Type B pancreatic cell (in vitro differentiated cells): ENCODE results near the gene SPIB. TPM values are rescaled to one million over a fixed set of nuclear protein-coding genes. Genes with fewer than 3 reads are reported as not detected.
A peak's percentile ranks its signal among the peaks of the same experiment; 100 is the strongest.

Source experiments
- DNase-seq: peaks from one replicate; pipeline ENCODE4 v3.0.0; 2021; ENCODE audit warnings: mixed read lengths; ENCODE audit not compliant: unreplicated experiment; ENCODE audit errors: extremely low spot score
- H3K27ac Mint-ChIP-seq: 2 replicates; pipeline ENCODE4 v1.8.0; 2021; ENCODE audit warnings: mild to moderate bottlenecking, mixed read lengths
- H3K27me3 Mint-ChIP-seq: 2 replicates; pipeline ENCODE4 v1.8.0; 2021; ENCODE audit warnings: mixed read lengths
- H3K36me3 Mint-ChIP-seq: 2 replicates; pipeline ENCODE4 v1.8.0; 2021; ENCODE audit warnings: mixed read lengths
- H3K4me1 Mint-ChIP-seq: one replicate; pipeline ENCODE4 v1.8.0; 2021; ENCODE audit warnings: mixed read lengths; ENCODE audit not compliant: unreplicated experiment
- H3K4me3 Mint-ChIP-seq: 2 replicates; pipeline ENCODE4 v1.8.0; 2021; ENCODE audit warnings: mild to moderate bottlenecking, mixed read lengths
- H3K9me3 Mint-ChIP-seq: 2 replicates; pipeline ENCODE4 v1.8.0; 2021; ENCODE audit warnings: mixed read lengths
- CTCF ChIP-seq: fragments of 200-600 bp; sonication (generic); conservative IDR thresholded peaks from 2 replicates; pipeline ENCODE4 v1.5.0; 2021; ENCODE audit warnings: antibody characterized with exemption, mild to moderate bottlenecking
- total RNA-seq: library from RNA; stranded (reverse); gene quantifications from 2 replicates; pipeline ENCODE4 v1.2.1, GENCODE V29; 2021; ENCODE audit warnings: low replicate concordance

The SPIB gene
- total RNA-seq, 1 donor from 2014 or later: 2.6 TPM

DNA sequence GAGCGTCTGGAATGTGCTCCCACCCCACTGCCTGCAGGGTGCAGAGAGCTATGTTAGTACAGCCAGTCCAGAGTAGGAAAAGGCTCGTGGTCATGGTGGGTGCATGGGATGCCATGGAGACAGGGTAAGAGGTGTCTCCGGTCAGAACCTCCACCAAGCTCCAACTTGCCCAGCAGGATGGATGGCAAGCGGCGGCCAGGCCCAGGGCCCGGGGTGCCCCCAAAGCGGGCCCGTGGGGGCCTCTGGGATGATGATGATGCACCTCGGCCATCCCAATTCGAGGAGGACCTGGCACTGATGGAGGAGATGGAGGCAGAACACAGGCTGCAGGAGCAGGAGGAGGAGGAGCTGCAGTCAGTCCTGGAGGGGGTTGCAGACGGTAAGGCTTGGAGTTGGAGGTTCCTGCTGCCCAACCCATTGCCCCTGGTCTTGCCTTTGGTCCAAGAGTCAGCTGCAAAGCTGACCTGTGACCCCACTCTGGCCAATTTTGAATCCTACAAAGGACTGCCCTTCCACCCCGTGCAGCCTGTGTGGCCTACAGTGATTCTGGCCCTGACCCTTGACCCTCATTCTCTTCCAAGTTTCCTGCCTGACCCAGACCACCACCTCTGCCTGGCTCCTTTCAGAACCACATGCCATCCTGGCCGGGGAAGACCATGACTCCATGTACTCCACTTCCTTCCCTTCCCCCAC is 19.9 kb upstream of the SPIB start:
- TF ChIP-seq CTCF: no peak
- Mint-ChIP-seq H3K36me3 (peaks cover 18% of the 10 kb centered on the region), H3K27me3 (no peaks in the 10 kb centered on the region), H3K9me3 (no peaks in the 10 kb centered on the region), H3K4me3 (no peak overlapping the region), H3K4me1 (peaks cover 4% of the 10 kb centered on the region), H3K27ac (no peak overlapping the region)
- no peak for DNase-seq

GRCh38 chr19:50399368-50399745 is 19.4 kb upstream of the SPIB start:
- no peak for TF ChIP-seq CTCF
- no peak overlapping the region for H3K4me3 Mint-ChIP-seq
- no peaks in the 10 kb centered on the region for H3K27me3 Mint-ChIP-seq
- H3K27ac Mint-ChIP-seq: no peak overlapping the region
- H3K36me3 Mint-ChIP-seq: peaks cover 14% of the 10 kb centered on the region
- peaks cover 4% of the 10 kb centered on the region for H3K4me1 Mint-ChIP-seq
- no peaks in the 10 kb centered on the region for H3K9me3 Mint-ChIP-seq
- no peak for DNase-seq

GRCh38 chr19:50401605-50402450 is 16.9 kb upstream of the SPIB start:
- DNase-seq: peak; percentile 68
- Mint-ChIP-seq H3K9me3 (no peaks in the 10 kb centered on the region), H3K27ac (no peak overlapping the region), H3K27me3 (no peaks in the 10 kb centered on the region), H3K4me1 (peaks cover 4% of the 10 kb centered on the region), H3K4me3 (no peak overlapping the region), H3K36me3 (peaks cover 14% of the 10 kb centered on the region)
- TF ChIP-seq CTCF: no peak

- H3K4me1 Mint-ChIP-seq: peaks cover 3% of the 10 kb centered on the region
- H3K27me3 Mint-ChIP-seq: no peaks in the 10 kb centered on the region
- no peak for TF ChIP-seq CTCF
- H3K27ac Mint-ChIP-seq: no peak overlapping the region
- H3K9me3 Mint-ChIP-seq: no peaks in the 10 kb centered on the region
- H3K36me3 Mint-ChIP-seq: peaks cover 13% of the 10 kb centered on the region
- no peak overlapping the region for H3K4me3 Mint-ChIP-seq
- DNase-seq: no peak
These were observed 16.0 kb upstream of the SPIB start for GRCh38 chr19:50402544-50403301.

DNA sequence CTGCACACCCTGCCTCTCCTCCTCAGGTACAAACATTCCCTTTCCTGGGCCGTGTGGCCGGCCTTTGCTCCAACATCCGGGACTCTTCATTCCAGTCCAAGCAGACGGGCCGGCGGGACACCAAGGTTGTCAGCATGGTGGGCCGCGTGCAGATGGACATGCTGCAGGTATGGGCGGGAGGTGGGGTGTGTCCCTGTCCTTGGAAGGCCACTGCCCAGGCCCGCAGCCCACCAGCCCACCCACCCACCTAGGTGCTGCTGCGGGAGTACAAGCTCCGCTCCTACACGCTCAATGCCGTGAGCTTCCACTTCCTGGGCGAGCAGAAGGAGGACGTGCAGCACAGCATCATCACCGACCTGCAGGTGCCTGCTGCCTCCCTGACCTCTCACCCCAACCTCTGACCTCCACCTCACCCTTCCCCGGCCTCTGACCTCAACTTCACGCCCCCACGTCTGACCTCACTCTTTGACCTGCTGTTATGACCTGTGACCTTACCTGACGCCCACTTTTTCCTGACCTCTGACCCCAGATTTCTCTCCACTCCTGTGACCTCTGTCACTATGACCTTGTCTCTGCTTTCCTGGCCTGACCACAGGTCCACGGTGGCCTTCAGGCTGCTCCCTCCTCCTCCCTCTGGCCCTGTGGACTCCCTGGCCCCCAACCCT is 12.4 kb upstream of the SPIB start:
- no peak overlapping the region for H3K27ac Mint-ChIP-seq
- no peak for TF ChIP-seq CTCF
- H3K4me1 Mint-ChIP-seq: no peaks in the 10 kb centered on the region
- H3K4me3 Mint-ChIP-seq: no peak overlapping the region
- peaks cover 8% of the 10 kb centered on the region for H3K36me3 Mint-ChIP-seq
- DNase-seq: no peak
- no peaks in the 10 kb centered on the region for H3K9me3 Mint-ChIP-seq
- no peaks in the 10 kb centered on the region for H3K27me3 Mint-ChIP-seq
